GM21526 (cell line): ENCODE results near the gene SLC19A1.

Experiments
- ATAC-seq: cut with Tn5 transposase; IDR thresholded peaks from one replicate; pipeline ENCODE4 v1.9.1; 2021; ENCODE audit warnings: moderate library complexity; ENCODE audit not compliant: unreplicated experiment, low FRiP score

Gene SLC19A1

GRCh38 chr21:45472445-45473365 lies 69.5 kb downstream of the SLC19A1 start:
- ATAC-seq, result no peak

GRCh38 chr21:45471525-45472221 lies 70.6 kb downstream of the SLC19A1 start:
- ATAC-seq, result no peak

- ATAC-seq, result no peak
Observed at GRCh38 chr21:45470773-45471524, 71.3 kb downstream of the SLC19A1 start.

GRCh38 chr21:45470087-45470515 lies 72.1 kb downstream of the SLC19A1 start:
- ATAC-seq, result no peak

DNA sequence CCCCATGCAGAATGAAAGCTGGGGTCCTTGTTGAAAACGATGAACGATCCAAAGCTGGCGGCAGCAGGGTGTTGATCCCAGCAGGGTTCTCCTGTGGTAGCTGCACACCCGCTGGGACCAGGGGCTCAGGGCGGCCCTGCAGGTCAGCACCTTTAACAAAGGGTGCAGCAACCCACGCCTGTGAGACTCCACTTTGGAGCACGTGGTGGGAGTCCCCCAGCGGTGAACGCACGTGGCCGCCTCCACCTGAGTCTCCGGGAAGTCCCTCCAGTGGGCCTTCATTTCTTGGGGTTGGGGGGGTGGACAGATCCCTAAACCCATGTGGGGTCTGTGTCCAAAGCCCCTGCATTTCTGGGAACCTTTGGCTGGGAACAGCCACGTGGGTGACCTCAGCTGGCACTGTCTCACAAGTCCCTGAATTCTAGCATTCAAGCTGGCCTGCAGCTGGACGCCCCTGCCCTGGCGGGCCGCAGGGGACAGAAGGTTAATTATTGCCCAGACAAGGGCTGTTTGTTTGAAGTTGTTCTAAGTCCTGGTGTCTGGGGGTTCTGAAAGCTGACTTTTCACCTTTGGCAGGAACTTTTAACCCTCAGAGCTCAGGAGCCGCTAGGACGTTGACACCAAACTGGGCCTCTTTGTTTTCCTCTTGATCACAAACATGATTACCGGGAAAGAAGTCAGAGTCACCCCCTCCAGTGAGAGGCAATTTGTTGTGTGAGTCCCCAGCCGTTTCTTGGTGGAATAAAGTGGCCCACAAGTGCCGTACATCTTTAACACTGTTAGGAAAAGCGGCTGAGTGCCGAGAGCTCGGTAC lies 72.8 kb downstream of the SLC19A1 start:
- no peak for ATAC-seq

DNA sequence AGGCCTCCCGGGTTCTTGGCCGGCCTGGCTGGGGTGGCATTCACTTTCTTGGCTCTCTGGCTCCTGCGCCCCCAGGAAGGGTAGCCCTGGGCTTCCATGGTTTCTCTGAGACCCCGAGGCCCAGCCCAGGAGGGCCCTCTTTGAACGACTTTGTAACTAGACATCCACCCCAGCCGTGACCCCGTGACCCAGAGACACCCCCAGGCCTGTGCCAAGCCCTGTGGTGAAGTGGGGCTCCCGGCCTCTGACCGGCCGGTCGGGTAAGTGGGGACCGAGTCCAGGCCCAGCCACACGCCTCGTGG lies 73.3 kb downstream of the SLC19A1 start:
- no peak for ATAC-seq

DNA sequence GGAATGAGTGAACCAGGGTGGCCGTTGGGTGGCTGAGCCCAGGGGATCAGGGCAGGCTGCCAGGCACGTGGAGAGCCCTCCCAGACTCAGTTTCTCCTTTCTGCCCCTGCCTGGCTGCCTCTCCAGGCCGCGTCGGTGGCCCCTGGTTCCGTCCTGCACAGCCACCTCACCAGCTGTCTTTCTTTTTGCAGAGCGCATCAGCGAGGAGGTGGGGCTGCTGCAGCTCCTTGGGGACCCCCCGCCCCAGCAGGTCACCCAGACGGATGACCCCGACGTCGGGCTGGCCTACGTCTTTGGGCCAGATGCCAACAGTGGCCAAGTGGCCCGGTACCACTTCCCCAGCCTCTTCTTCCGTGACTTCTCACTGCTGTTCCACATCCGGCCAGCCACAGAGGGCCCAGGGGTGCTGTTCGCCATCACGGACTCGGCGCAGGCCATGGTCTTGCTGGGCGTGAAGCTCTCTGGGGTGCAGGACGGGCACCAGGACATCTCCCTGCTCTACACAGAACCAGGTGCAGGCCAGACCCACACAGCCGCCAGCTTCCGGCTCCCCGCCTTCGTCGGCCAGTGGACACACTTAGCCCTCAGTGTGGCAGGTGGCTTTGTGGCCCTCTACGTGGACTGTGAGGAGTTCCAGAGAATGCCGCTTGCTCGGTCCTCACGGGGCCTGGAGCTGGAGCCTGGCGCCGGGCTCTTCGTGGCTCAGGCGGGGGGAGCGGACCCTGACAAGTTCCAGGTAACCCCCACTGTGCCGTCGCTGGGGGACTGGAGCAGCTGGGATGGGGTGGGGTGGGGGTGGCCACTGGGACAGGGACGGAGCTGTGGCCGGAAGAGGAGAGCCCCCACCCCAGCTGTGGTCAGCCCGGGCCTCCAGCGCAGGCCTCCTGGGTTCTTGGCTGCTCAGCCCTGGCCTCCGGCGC lies 73.9 kb downstream of the SLC19A1 start:
- no peak for ATAC-seq

DNA sequence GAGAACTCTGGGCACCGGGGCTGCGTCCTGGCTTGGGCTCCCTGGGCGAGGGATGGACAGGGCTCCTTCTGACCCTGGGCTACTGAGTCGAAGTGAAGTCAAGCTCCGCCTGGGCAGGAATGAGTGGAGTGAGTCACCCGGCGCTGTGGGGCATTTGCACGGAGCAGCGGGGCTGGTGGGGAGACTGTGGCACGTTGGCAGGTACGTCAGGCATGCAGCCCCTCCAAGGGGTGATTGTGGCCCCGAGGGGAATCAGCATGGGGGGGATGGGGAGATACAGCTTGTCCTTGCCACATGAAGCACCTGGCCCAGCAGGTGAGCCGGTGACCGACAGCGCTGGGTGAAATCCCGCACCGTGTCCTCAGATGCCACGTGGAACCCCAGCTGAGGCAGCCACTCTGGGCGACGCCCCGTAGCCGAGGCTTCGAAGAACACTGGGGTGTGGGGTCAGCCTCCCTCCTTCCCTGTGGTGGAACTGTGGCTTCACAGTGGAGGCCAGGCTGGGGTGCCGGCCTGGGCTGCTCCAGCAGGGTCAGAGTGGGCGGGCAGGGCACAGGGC lies 74.9 kb downstream of the SLC19A1 start:
- no peak for ATAC-seq

DNA sequence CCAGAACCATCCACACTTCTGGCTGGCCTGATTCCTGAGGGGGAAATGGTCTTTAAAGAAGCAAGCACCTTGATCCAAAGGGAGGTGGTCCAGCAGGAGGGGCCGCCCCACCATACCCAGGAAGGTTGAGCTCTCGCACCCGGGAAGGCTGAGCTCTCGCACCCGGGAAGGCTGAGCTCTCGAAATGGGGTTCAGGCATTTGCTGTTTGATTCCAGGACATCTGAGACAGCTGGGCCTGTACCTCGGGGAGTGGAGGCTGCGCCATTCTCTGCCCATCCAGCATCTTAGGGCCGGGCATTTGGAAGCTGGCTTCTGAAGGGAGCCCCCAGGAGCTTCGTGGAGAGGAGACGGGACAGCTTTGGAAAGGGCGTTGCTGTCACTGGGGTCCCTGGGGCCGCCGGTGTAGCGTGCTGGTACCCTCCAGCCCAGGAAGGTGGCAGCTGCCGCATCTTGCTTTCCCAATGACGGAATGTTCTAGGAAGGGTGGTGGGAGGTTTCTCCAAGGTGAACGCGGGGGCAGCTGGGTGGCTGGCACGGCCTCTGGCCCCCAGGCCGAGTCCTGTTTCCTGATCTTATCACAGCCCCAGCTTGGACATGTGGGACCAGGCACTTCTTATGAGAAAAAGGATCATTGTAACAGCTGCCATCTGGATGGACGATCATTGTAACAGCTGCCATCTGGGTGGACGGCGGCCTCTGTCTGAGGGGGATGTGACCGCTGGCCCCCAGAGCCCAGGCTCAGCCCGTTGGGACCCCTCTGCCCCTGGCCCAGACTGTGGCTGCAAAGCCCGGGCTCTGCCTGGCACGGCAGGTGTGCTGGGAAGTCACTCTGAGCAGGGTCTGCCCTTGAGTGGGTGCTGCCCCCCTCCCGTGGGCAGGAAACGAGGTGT lies 75.7 kb downstream of the SLC19A1 start:
- ATAC-seq, result no peak

GRCh38 chr21:45465611-45466329 lies 76.5 kb downstream of the SLC19A1 start:
- ATAC-seq, result no peak

- no peak for ATAC-seq
Observed at GRCh38 chr21:45465105-45465504, 77.1 kb downstream of the SLC19A1 start.

DNA sequence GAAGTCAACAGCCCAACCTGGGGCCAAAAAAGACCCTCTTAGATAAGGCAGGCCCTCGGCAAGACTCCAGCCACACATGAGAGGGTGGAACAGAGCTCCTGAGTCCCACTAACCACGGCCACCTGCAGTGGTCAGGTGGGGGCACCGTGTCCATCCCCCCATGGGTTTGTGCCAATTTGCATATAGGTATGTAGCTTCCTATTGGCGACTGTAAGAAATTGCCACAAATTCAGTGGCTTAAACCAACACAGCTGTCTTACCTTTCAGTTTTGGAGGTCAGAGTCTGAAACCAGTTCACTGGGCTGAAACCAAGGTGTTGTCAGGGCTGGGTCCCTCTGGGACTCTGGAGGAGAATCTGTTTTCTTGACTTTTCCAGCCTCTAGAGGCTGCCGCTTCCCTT lies 77.9 kb downstream of the SLC19A1 start:
- no peak for ATAC-seq

GRCh38 chr21:45463871-45464270 lies 78.4 kb downstream of the SLC19A1 start:
- ATAC-seq, result no peak

DNA sequence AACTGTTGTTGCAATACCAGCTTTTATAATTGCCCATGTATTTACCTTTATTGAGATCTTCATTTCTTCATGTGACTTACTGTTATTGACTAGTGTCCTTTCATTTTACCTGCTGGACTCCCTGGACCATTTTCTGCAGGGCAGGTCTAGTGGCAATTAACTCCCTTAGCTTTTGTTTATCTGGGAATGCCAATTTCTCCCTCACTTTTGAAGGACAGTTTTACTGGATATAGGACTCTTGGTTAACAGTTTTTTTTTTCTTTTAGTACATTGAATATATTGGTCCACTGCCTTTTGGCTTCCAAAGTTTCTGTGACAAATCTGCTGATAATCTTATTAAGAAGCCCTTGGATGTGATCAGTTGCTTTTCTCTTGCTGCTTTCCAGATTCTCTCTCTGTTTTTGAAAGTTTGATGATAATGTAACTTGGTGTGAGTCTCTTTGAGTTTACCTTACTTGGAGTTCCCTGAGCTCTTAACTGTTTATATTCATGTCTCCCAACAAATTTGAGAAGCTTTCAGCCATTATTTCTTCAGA lies 80.4 kb downstream of the SLC19A1 start:
- no peak for ATAC-seq

GRCh38 chr21:45461369-45461750 lies 80.9 kb downstream of the SLC19A1 start:
- no peak for ATAC-seq

DNA sequence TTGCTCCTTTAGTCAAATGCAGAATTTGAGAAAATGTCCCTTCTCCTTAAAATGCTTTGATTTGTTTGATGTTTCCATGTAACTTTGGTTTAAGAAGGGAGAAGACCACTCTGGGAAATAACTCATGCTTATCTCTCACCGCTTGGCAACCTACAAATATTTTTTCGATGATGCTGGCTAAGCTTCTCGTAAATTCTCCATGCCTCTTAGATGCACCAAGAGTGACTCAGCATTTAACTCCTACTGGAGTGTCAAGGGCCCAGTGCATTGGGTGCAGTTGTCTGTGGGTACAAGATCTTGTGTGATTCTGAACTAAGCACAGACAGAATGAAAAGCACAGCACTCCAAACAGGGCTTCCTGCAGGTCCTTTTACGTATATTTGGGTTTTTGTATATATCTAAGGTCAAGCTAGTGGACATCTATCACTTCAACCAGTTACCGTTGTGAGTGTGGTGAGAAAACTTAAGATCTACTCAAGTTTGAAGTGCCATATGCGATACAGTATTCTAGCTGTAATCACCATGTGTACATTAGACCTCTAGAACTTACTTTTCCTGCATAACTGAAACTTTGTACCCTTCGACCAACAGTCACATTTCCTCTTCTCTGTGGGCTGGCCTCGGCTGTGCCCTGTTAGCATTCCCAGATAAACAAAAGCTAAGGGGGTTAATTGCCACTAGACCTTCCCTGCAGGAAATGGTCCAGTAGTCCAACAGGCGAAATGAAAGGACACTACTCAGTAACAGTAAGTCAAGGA lies 81.5 kb downstream of the SLC19A1 start:
- no peak for ATAC-seq
